Fibroblast of mammary gland (primary cell): ENCODE measurements around the gene ILF3.

ENCODE experiments used
- DNase-seq: peaks from one replicate; pipeline ENCODE4 v3.0.0-alpha.2; 2010; ENCODE audit warnings: low read depth
- H3K4me3 ChIP-seq: 2 replicates; pipeline ENCODE4 v1.5.1; 2011; ENCODE audit warnings: low read depth, mild to moderate bottlenecking, low read length, moderate library complexity; ENCODE audit not compliant: control insufficient read depth
- CTCF ChIP-seq: conservative IDR thresholded peaks from 2 replicates; pipeline ENCODE4 v1.5.1; 2011; ENCODE audit warnings: low read depth, low read length, inconsistent platforms; ENCODE audit not compliant: control insufficient read depth, insufficient read depth

ILF3 gene

GRCh38 chr19:10694706-10695307, 40.7 kb downstream of the ILF3 start:
- TF ChIP-seq CTCF: no peak
- no peak for DNase-seq
- H3K4me3 ChIP-seq: no peak overlapping the region

- peak overlapping the region; percentile 6 for H3K4me3 ChIP-seq
Measured at GRCh38 chr19:10695401-10696398, 41.6 kb downstream of the ILF3 start.

GRCh38 chr19:10699650-10700335, 45.6 kb downstream of the ILF3 start:
- H3K4me3 ChIP-seq: no peak overlapping the region
- TF ChIP-seq CTCF: peak; percentile 64
- peak; percentile 66 for DNase-seq

More at GRCh38 chr19:10695401-10696398, 41.6 kb downstream of the ILF3 start:
- DNase-seq: peak; percentile 92
- TF ChIP-seq CTCF: no peak

GRCh38 chr19:10701955-10702525, 47.9 kb downstream of the ILF3 start:
- H3K4me3 ChIP-seq: peak overlapping the region; percentile 92
- TF ChIP-seq CTCF: no peak
- DNase-seq: no peak

GRCh38 chr19:10706990-10707389, 52.8 kb downstream of the ILF3 start:
- H3K4me3 ChIP-seq: no peak overlapping the region
- no peak for TF ChIP-seq CTCF
- no peak for DNase-seq

GRCh38 chr19:10707440-10707839, 53.3 kb downstream of the ILF3 start:
- no peak overlapping the region for H3K4me3 ChIP-seq
- TF ChIP-seq CTCF: no peak

More at GRCh38 chr19:10707440-10707839, 53.3 kb downstream of the ILF3 start:
- DNase-seq: no peak
